CD14-positive monocyte (primary cell): ENCODE data around the gene PSMB10. TPM values are rescaled to one million over a fixed set of nuclear protein-coding genes. Genes with fewer than 3 reads are reported as not detected.

Experiments used
- DNase-seq, 3 donors: peaks; one replicate each; pipeline ENCODE4 v3.0.0-alpha.2; 2011 to 2022
- H2AFZ ChIP-seq: 2 replicates; pipeline ENCODE4 v1.6.0; 2012; ENCODE audit warnings: mild to moderate bottlenecking, low read depth, low read length, inconsistent platforms; ENCODE audit not compliant: insufficient read depth, poor library complexity, severe bottlenecking
- H3K27ac ChIP-seq, 2 donors: 1 replicate in 1 of 2; 2 replicates in 1 of 2; pipeline ENCODE4 v1.5.1; 2012 to 2013; ENCODE audit warnings: low read length in 2 of 2, control low read depth in 1 of 2, inconsistent platforms in 1 of 2, low read depth in 1 of 2, mild to moderate bottlenecking in 1 of 2
- H3K27me3 ChIP-seq, 2 donors: one replicate each; pipeline versions ENCODE4 v1.6.0 to v1.6.1; 2011 to 2013; ENCODE audit warnings: low read length in 2 of 2; ENCODE audit not compliant: control insufficient read depth in 2 of 2, insufficient read depth in 2 of 2
- H3K36me3 ChIP-seq, 2 donors: replicated peaks in 1 of 2; 1 replicate in 1 of 2; 2 replicates in 1 of 2; pipeline versions ENCODE4 v1.5.1 to v1.6.1; 2012 to 2013; ENCODE audit warnings: low read length in 2 of 2, control low read depth in 1 of 2, inconsistent platforms in 1 of 2, mild to moderate bottlenecking in 1 of 2; ENCODE audit not compliant: insufficient read depth in 2 of 2, control insufficient read depth in 1 of 2
- H3K4me1 ChIP-seq, 2 donors: 1 replicate in 1 of 2; 2 replicates in 1 of 2; pipeline versions ENCODE4 v1.5.1 to v1.6.1; 2012 to 2013; ENCODE audit warnings: low read length in 2 of 2, control low read depth in 1 of 2, inconsistent platforms in 1 of 2, mild to moderate bottlenecking in 1 of 2, moderate library complexity in 1 of 2; ENCODE audit not compliant: insufficient read depth in 2 of 2, control insufficient read depth in 1 of 2
- H3K4me2 ChIP-seq: replicated peaks from 2 replicates; pipeline ENCODE3; 2012; ENCODE audit warnings: low read length, moderate library complexity, mild to moderate bottlenecking; ENCODE audit not compliant: poor library complexity, severe bottlenecking; ENCODE audit errors: extremely low read depth
- H3K4me3 ChIP-seq, 3 experiments: fragments of 200-600 bp in 1 of 3; sonication (generic) in 1 of 3; replicated peaks in 1 of 3; 1 replicate in 2 of 3; 2 replicates in 1 of 3; pipeline ENCODE4 v1.5.1; 2011 to 2013; ENCODE audit warnings: low read length in 3 of 3, mild to moderate bottlenecking in 3 of 3, control low read depth in 2 of 3, low read depth in 2 of 3, inconsistent platforms in 1 of 3, moderate library complexity in 1 of 3
- H3K79me2 ChIP-seq: 2 replicates; pipeline ENCODE4 v1.6.0; 2012; ENCODE audit warnings: mild to moderate bottlenecking, control low read depth, inconsistent platforms, low read length, moderate library complexity; ENCODE audit not compliant: insufficient read depth
- H3K9ac ChIP-seq: 2 replicates; pipeline ENCODE4 v1.6.0; 2017; ENCODE audit warnings: low read length, mild to moderate bottlenecking; ENCODE audit not compliant: insufficient read depth, poor library complexity, severe bottlenecking
- H3K9me3 ChIP-seq, 2 donors: replicated peaks in 1 of 2; 1 replicate in 1 of 2; 2 replicates in 1 of 2; pipeline versions ENCODE4 v1.5.1 to v1.6.1; 2012 to 2013; ENCODE audit warnings: low read length in 2 of 2, control low read depth in 1 of 2; ENCODE audit not compliant: control insufficient read depth in 1 of 2, insufficient read depth in 1 of 2
- H4K20me1 ChIP-seq: 2 replicates; pipeline ENCODE4 v1.6.0; 2012; ENCODE audit warnings: mild to moderate bottlenecking, low read length, control low read depth, moderate library complexity; ENCODE audit not compliant: insufficient read depth
- H3K27ac Mint-ChIP-seq, 7 donors: one replicate each; pipeline ENCODE4 v1.8.0; 2020; ENCODE audit warnings: mild to moderate bottlenecking in 7 of 7, mixed read lengths in 7 of 7, moderate library complexity in 6 of 7, inconsistent platforms in 2 of 7
- H3K27me3 Mint-ChIP-seq, 3 donors: one replicate each; pipeline ENCODE4 v1.8.0; 2021 to 2022; ENCODE audit warnings: low read depth in 3 of 3, mild to moderate bottlenecking in 3 of 3, mixed read lengths in 3 of 3, moderate library complexity in 3 of 3, inconsistent platforms in 1 of 3
- H3K36me3 Mint-ChIP-seq, 2 donors: one replicate each; pipeline ENCODE4 v1.8.0; 2020; ENCODE audit warnings: mixed read lengths in 2 of 2, inconsistent platforms in 1 of 2, mild to moderate bottlenecking in 1 of 2
- H3K4me1 Mint-ChIP-seq: one replicate; pipeline ENCODE4 v1.8.0; 2020; ENCODE audit warnings: mild to moderate bottlenecking, mixed read lengths
- H3K4me3 Mint-ChIP-seq, 2 donors: one replicate each; pipeline ENCODE4 v1.8.0; 2020; ENCODE audit warnings: mild to moderate bottlenecking in 2 of 2, mixed read lengths in 2 of 2, moderate library complexity in 1 of 2
- H3K9me3 Mint-ChIP-seq, 7 donors: one replicate each; pipeline ENCODE4 v1.8.0; 2020 to 2022; ENCODE audit warnings: mixed read lengths in 7 of 7, mild to moderate bottlenecking in 6 of 7, moderate library complexity in 6 of 7, inconsistent platforms in 2 of 7
- CTCF ChIP-seq: fragments of 200-600 bp; IDR thresholded peaks from one replicate; pipeline ENCODE4 v1.8.0; 2022; ENCODE audit warnings: antibody characterized with exemption, mild to moderate bottlenecking
- WGBS: methylation state at CpG from one replicate; pipeline ENCODE4 v1.1.5; 2013; ENCODE audit warnings: missing lambda C conversion rate; ENCODE audit not compliant: insufficient coverage; 5-methylcytosine and 5-hydroxymethylcytosine counted together
- intact Hi-C, 2 donors: fragments of 100-400 bp; cut with micrococcal nuclease; formaldehyde crosslinking; loops; one replicate each; pipeline versions ENCODE4 v1.15.0 to v1.15.1; 2023
- polyA plus RNA-seq, 3 donors: library from polyadenylated mRNA; depleted of rRNA in 1 of 3; unstranded in 2 of 3; stranded (reverse) in 1 of 3; fragments of 300-500 nt in 2 of 3; fragments of >200 nt in 1 of 3; fragmentation: Illumina TruSeq in 2 of 3; gene quantifications; 1 replicate in 2 of 3; 2 replicates in 1 of 3; pipeline ENCODE4 v1.2.3, GENCODE V29; 2012 to 2021

PSMB10 gene
- polyA plus RNA-seq, 3 donors, result 158 to 798 (median 609) TPM

DNA sequence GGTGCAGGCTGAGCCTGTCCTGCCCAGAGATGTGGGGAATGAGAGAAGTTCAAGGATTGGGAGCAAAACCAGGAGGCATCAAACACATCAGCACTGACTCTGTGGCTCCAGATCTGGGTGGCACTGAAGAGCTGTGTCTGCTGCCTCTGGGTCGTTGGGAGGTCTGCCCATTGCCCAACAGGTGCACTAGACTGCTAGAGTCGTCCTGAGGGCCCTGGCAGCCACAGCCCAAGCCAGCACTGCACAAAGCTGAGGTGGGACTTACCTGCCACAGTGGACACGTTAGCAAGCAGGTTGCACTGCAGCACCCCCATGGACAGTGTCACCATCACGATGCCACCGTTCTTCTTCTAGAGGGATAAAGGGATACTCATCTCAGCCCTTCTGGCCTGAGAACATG lies 40.4 kb upstream of the PSMB10 start:
- TF ChIP-seq CTCF, result no peak
- Histone ChIP-seq H3K27ac (no peak overlapping the region), H3K79me2 (no peaks in the 10 kb centered on the region), H3K4me2 (no peak overlapping the region), H3K4me1 (no peaks in the 10 kb centered on the region), H4K20me1 (no peaks in the 10 kb centered on the region), H3K4me3 (no peak overlapping the region), H3K9ac (no peak overlapping the region), H3K36me3 (no peaks in the 10 kb centered on the region), H3K9me3 (no peaks in the 10 kb centered on the region), H3K27me3 (no peaks in the 10 kb centered on the region), H2AFZ (no peak overlapping the region)
- DNase-seq, result no peak
- Mint-ChIP-seq H3K36me3 (no peaks in the 10 kb centered on the region), H3K4me3 (no peak overlapping the region), H3K4me1 (no peaks in the 10 kb centered on the region), H3K9me3 (peaks cover 0 to 1% (median 0%) of the 10 kb centered on the region in 7 donors), H3K27ac (peak overlapping the region in 1 of 7 donors; percentile 42), H3K27me3 (peaks cover 3 to 17% (median 12%) of the 10 kb centered on the region in 3 donors)
- intact Hi-C loops, result no loop called here
- 80% methylated on average over 5 of the region's 5 CpGs for WGBS

GRCh38 chr16:67976205-67976604 lies 39.6 kb upstream of the PSMB10 start:
- TF ChIP-seq CTCF, result no peak
- Mint-ChIP-seq H3K4me1 (no peaks in the 10 kb centered on the region), H3K36me3 (no peaks in the 10 kb centered on the region), H3K4me3 (peak overlapping the region in 1 of 2 donors; percentile 40), H3K9me3 (no peaks in the 10 kb centered on the region), H3K27ac (peak overlapping the region in 1 of 7 donors; percentile 41), H3K27me3 (peaks cover 3 to 17% (median 12%) of the 10 kb centered on the region in 3 donors)
- Histone ChIP-seq H3K4me2 (no peak overlapping the region), H3K27me3 (no peaks in the 10 kb centered on the region), H3K79me2 (no peaks in the 10 kb centered on the region), H3K4me3 (no peak overlapping the region), H3K27ac (no peak overlapping the region), H3K9me3 (no peaks in the 10 kb centered on the region), H4K20me1 (no peaks in the 10 kb centered on the region), H3K36me3 (no peaks in the 10 kb centered on the region), H3K9ac (no peak overlapping the region), H3K4me1 (no peaks in the 10 kb centered on the region), H2AFZ (no peak overlapping the region)
- intact Hi-C loops, result no loop called here
- WGBS, result 100% methylated on average over 1 of the region's 2 CpGs
- no peak for DNase-seq
